Measurements from ENCODE around the gene ZNF354C. TPM values are rescaled to one million over a fixed set of nuclear protein-coding genes. Genes with fewer than 3 reads are reported as not detected.

ZNF354C gene
- total and polyA plus RNA-seq, 7 donors = 1.1 to 3.7 (median 2.4) TPM

GRCh38 chr5:179125789-179126505 lies 65.8 kb downstream of the ZNF354C start:
- no peaks in the 10 kb centered on the region for H3K36me3 ChIP-seq (ENCODE audit: insufficient read depth in 1 of 2, low read depth in 1 of 2)
- no peaks in the 10 kb centered on the region for H3K27me3 ChIP-seq (ENCODE audit: insufficient read depth in 3 of 3, low read length in 2 of 3)
- H3K4me1 ChIP-seq = no peaks in the 10 kb centered on the region
- H3K27ac ChIP-seq = no peak overlapping the region
- DNase-seq = no peak
- intact Hi-C loops (cut with DNase I) = no loop called here
- WGBS, 3 donors = 91 to 93% (median 92%) methylated on average over 24 to 25 of the region's 25 CpGs
- ATAC-seq = no peak
- H3K4me3 ChIP-seq = no peak overlapping the region
- TF ChIP-seq CTCF (IDR thresholded peaks at IDR 0.05) = no peak
- no peaks in the 10 kb centered on the region for H3K9me3 ChIP-seq

GRCh38 chr5:179126506-179126991 lies 66.4 kb downstream of the ZNF354C start:
- no peaks in the 10 kb centered on the region for H3K36me3 ChIP-seq (ENCODE audit: insufficient read depth in 1 of 2, low read depth in 1 of 2)
- DNase-seq (no peak), ATAC-seq (no peak)
- 83 to 87% (median 84%) methylated on average over 14 of the region's 14 CpGs for WGBS, 3 donors
- H3K4me1 ChIP-seq = no peaks in the 10 kb centered on the region
- H3K4me3 ChIP-seq = no peak overlapping the region
- TF ChIP-seq CTCF (IDR thresholded peaks at IDR 0.05) = no peak
- no peaks in the 10 kb centered on the region for H3K27me3 ChIP-seq (ENCODE audit: insufficient read depth in 3 of 3, low read length in 2 of 3)
- H3K27ac ChIP-seq = no peak overlapping the region
- intact Hi-C loops (cut with DNase I) = no loop called here
- no peaks in the 10 kb centered on the region for H3K9me3 ChIP-seq

GRCh38 chr5:179127136-179128040 lies 67.2 kb downstream of the ZNF354C start:
- WGBS, 3 donors = 90 to 91% (median 90%) methylated on average over 21 of the region's 21 CpGs
- ATAC-seq (no peak), DNase-seq (no peak)
- no peak overlapping the region for H3K4me3 ChIP-seq
- H3K4me1 ChIP-seq = no peaks in the 10 kb centered on the region
- intact Hi-C loops (cut with DNase I) = no loop called here
- H3K27ac ChIP-seq = no peak overlapping the region
- no peaks in the 10 kb centered on the region for H3K9me3 ChIP-seq
- no peak for TF ChIP-seq CTCF (IDR thresholded peaks at IDR 0.05)
- H3K27me3 ChIP-seq (ENCODE audit: insufficient read depth in 3 of 3, low read length in 2 of 3) = no peaks in the 10 kb centered on the region
- no peaks in the 10 kb centered on the region for H3K36me3 ChIP-seq (ENCODE audit: insufficient read depth in 1 of 2, low read depth in 1 of 2)

GRCh38 chr5:179128041-179128365 lies 67.8 kb downstream of the ZNF354C start:
- Histone ChIP-seq H3K4me1 (no peaks in the 10 kb centered on the region), H3K4me3 (no peak overlapping the region), H3K27ac (no peak overlapping the region), H3K9me3 (no peaks in the 10 kb centered on the region), H3K27me3 (ENCODE audit: insufficient read depth in 3 of 3, low read length in 2 of 3) (no peaks in the 10 kb centered on the region), H3K36me3 (ENCODE audit: insufficient read depth in 1 of 2, low read depth in 1 of 2) (no peaks in the 10 kb centered on the region)
- no peak for TF ChIP-seq CTCF (IDR thresholded peaks at IDR 0.05)
- intact Hi-C loops (cut with DNase I) = no loop called here
- WGBS, 3 donors = 87 to 93% (median 90%) methylated on average over 10 of the region's 10 CpGs
- DNase-seq (no peak), ATAC-seq (no peak)

All from psoas muscle (tissue), 8 donors.